CD4-positive, alpha-beta T cell treated with Interleukin-10 for 1 hour (primary cell): ENCODE results near the gene ASTL.
"Not testable (repeated sequence)": the region's sequence is repeated elsewhere in the genome, so short reads cannot be mapped to it uniquely, and the experiment has no call there.

Experiments used
- DNase-seq: peaks from one replicate; pipeline ENCODE4 v3.0.0-alpha.2; 2020

Gene ASTL

DNA sequence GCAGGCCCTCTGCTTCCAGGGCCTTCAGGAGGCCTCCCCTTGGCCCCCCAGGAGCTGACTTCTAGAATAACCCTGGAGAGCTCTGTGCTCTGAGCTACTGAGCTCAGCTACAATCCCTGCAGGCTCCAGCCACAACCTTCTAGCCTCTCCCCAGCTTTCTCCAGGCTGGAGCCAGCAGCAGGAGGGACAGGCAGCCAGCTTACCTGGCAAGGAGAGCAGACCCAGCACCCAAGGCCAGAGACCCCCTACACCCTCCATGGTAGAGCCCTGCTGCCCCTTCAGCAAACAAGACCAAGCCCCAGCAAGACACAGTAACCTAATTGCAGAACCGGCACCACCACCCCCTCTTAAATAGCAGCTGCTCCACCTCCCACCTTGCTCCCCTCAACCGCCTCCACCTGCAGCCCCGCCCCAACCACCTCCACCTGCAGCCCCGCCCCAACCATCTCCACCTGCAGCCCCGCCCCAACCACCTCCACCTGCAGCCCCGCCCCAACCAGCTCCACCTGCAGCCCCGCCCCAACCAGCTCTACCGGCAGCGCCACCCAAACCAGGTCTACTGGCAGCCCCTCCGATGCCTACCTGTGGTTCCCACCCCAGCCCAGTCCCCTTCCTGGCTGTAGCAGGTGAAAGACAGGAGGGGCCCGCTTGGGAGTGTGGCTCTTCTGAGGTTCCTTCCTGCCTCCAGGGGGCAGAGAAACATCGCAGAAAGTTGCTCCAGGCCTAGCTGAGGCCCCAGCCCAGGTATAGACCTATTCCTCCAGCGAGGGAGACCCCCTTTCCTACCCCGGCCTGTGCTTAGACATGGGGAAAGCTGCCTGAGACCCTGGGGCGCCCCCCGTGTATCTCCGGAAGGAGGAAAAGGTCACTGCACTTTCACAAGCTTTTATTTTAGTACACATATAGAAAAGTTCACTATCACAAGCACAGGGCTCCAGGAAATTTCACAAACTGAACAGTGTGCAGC is at the start of gene ASTL:
Gene ASTL (minus strand): TSS at position 324 of the 967 bp plus-strand sequence. CDS start 66 bp downstream, at position 258.
- peak; percentile 76 for DNase-seq

DNA sequence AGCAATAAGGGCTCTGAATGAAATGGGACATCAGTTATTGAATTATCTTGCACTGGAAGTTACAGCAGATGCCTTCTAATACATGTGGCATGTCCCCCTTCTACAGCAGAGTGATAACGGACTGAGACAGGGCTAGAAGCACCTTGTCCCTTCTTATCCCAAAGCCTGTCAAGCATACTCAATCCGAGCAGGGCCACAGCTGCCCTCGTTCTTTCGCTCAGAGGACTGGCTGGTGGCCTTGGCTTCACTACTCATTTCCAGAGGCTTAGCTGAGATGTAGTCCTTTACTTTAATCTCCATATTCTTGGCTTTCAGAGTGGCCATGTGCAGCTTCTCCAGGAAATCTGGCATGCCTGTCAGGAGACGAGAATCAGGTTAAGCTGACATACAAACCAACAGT is 48.3 kb upstream of the ASTL start:
- no peak for DNase-seq

DNA sequence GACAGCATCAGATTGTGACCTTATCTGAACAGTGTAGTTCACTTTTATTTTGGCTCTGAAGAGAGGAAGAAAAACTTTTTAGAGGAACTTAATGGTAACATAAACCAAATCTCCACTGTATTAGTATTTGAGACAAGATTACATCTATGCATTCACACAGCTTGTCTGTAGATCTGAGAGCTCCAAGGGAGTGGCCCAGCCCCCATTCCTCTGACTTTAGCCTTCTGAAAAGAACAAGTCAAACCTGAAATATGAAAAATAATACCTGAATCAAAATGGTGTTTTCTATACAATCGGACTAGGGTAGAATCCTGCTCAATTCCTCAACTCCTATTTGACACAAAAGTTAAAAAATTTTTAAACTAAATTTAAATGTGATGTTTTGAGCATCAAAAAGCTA is 47.2 kb upstream of the ASTL start:
- DNase-seq = no peak

DNA sequence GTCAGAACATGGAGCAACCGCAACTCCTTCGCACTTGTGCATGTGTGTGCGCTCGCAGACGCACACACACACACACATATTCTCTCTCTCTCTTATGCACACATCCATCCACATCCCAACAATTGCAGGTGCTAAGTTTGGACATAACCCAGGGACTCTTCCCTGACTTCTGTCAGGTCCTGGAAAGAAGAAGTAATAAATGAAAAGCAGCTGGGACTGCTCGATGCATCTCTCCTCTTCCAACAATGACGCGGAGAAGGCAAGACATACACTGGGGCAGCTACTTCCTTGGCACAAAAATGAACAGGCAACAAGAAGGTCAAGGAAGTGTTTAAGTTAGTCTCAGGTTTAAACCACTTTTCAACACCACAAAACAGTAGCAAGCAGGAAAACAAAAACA is 46.7 kb upstream of the ASTL start:
- DNase-seq = no peak

DNA sequence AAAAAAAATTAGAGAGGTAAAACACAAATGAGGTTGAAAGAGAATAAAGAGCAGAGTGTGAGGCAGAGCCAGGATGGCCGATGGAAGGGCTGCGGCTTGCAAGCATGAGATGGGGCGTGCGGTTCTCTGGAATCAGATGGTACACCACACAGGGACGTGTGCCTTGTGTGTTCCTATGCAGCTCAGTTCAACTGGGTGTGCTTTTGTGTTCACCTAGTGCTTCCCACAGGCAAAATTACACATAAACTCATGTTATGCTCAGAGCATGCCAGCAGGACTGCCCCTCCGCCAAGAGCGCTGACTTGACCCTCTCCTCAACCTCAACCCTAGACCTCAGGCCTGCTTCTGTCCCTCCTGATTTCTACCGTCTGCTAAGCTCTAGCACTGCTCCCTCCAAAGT is 45.9 kb upstream of the ASTL start:
- no peak for DNase-seq

DNA sequence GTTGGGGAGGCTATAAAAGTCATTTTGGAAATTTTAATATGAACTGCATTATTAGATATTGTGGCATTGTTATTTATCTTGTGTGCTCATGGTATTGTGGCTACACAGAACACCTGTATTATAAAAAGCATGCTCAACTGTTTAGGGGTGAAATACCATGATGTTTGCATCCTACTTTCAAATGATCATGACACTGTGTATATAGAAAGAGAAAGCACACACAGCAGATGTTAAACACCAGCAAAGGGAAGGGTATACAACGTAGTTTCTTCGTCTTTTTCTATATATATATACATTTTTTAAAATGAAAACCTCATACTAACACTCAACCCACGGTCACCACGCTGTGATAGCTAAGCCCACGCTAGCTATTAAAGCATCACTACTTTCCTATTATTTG is 43.2 kb upstream of the ASTL start:
- DNase-seq = no peak

DNA sequence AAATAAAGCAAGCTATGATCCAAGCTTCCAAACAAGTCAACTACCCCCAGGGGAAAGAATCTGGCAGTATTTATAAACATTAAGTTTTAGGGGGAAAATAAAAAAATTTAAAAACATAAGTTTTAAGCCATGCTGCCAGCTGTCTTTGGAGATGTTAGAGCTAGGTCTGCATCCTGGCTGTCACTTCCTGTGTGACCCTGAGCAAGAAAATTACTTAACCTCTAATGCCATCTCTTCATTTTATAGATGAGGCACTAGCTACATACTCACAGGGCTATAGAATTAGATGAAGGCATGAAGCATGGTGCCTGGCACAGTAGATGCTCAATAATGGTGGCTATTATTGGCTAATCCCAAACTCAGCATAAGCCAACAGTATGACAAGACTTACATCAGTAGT is 42.2 kb upstream of the ASTL start:
- DNase-seq = no peak

DNA sequence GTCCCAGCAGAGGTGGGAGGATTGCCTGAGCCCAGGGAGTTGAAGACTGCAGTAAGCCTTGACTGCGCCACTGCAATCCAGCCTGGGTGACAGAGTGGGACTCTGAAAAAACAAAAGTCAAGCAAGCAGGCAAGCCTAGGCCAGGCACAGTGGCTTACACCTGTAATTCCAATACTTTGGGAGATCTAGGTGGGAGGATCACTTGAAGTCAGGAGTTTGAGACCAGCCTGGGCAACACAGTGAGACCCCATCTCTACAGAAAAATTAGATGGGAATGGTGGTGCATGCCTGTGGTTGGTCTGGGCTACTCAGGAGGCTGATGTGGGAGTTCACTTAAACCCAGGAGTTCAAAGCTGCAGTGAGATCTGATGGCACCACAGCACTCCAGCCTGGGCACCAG is 41.7 kb upstream of the ASTL start:
- no peak for DNase-seq

DNA sequence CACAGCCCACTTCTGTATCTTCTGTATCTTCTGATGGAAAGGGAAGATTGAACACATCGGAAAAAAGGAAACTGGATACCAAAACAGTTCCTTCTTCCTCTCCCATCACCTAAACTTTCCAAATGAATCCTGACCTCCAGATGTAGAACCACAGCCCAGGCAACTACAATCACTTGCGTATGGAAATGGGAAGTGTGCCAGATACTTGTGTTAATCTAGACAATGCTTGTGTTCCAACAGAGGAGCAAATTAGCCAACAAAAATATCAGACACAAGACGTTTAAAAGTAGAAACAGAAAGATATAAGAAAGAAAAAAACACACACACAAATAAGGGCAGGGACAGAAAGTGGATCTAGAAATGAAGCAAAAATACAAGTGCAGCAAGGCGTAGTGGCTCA is 38.4 kb upstream of the ASTL start:
- DNase-seq = no peak

DNA sequence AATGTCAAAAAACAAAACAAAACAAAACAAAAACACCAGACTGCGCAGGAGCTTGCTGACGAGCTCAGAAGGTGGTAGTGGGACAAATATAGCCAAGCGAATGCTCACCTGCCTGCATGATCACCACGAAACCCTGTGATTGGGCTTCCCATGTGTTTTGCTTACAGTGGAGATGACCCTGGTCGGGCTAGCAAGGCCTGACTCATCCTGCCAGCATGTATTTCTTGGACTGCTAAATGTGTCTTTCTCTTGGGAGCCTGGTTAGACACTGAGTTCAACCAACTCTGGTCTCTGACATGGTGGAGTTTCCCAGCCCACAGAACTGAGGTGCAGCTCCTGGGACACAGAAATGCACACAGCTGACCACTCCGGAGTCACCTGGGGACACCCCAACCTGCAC is 37.6 kb upstream of the ASTL start:
- DNase-seq = no peak

DNA sequence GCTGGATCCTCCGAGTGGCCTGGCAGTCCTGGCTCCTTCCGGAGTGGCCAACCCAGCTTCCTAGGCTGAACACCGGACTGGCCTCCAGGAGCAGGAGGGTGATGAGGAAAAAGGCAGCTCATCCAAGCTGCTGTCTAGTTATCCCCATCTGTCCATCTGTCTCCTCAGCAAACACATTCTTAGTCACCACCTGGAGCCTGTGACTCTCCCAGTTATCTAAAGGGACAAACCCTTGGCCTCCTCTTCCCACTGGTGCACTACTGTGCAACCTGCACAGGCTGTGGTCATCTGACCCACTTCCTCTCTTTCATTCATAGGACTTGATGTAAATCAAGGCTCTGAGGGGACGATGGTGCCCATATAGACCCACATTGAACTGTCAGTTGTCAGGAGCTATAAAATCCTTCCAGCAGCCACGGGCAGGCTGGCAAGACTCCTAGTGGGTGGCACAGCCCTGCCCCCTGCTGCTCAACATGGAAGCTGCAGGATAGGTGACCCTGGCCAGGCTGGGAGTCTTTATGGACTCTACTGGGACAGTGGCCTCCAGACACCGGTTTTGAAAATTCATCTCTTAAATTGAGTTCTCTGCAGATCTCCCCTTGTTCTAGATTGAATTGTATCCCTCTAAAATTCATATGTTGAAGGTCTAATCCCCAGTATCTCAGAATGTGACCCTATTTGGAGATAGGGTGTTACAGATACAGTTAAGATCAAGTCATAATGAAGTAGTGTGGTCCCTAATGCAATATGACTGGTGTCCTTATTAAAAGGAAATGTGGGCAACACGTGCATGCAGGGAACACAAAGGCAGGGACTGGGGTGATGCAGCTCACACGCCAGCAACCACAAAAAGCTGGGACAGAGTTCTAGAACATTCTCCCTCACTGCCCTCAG is 36.2 kb upstream of the ASTL start:
- DNase-seq = peak; percentile 86

DNA sequence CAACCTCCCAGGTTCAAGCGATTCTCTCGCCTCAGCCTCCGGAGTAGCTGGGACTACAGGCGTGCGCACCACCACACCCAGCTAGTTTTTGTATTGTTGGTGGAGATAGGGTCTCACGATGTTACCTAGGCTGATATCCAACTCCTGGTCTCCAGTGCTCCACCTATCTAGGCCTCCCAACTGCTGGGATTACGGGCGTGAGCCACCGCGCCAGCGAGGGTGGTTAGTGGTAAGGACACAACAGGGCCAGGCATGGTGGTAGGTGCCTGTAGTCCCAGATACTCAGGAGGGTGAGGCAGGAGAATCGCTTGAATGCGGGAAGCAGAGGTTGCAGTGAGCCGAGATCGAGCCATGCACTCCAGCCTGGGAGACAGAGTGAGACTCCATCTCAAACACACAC is 33.5 kb upstream of the ASTL start:
- no peak for DNase-seq

DNA sequence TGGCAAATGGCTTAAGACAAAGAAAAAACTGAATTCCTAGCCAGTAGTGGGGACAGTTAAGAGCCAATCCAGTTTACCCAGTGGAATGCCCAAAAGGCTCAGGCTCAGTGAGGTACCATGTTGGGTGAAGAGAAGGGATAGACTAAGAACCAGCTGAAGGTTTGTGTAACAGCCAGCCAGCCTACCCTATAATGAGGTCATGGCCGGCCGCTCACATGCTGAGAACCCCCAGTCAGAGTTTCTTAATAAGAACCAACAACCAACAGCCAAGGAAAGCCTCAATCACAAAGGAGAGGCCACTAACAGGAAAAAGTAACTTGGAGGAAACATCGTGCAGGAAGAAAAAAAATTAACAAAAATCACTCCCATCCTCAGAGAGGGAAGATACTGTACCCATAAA is 32.3 kb upstream of the ASTL start:
- DNase-seq = no peak

DNA sequence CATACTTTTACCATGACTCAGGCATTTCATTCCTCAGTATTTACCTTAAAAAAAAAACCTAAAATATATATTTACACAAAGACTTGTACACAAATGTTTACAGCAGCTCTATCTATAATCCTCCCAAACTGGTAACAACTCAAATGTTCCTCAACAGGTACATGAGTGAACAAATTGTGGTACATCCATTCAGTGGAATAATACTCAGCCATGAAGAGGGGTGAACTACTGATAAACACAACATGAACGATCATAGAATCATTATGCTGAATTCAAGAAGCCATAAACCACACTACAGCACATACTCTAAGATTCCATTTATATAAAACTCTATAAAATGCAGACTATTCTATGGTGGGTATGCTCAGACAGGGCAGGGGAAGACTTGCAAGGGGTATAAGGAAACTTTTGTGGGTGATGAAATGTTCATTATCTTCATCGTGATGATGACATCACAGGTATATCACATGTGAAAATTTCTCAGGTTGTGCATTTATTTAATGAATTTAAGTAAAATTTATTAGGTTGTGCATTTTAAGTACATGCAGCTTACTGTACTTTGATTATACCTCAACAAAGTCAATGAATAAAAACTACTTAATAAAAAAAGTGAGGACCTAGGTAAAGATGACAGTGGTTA is 31.7 kb upstream of the ASTL start:
- DNase-seq = no peak

DNA sequence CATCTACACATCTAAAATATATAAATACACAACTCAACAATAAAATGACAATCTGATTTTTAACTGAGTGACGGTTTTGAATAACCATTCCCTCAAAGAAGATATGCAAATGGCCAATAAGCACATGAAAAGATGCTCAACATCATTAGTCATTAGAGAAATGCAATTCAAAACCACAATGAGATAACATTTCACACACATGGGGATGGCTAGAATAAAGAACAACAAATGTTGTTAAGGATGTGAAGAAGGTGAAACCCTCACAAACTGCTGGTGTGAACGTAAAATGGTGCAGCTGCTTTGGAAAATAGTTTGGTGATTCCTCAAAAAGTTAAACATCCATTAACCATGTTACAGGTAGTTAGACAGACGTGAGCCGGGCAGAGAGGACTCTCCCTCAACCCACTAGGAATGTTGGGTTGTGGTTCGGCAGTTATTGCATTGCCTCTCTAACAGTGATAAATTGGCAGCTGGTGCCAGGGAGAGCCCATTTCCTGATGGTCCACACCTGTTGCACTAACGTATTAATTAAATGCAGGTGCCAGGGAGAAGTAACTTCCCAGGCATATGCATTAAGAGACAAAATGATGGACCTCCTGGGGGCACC is 29.2 kb upstream of the ASTL start:
- peak; percentile 15 for DNase-seq

DNA sequence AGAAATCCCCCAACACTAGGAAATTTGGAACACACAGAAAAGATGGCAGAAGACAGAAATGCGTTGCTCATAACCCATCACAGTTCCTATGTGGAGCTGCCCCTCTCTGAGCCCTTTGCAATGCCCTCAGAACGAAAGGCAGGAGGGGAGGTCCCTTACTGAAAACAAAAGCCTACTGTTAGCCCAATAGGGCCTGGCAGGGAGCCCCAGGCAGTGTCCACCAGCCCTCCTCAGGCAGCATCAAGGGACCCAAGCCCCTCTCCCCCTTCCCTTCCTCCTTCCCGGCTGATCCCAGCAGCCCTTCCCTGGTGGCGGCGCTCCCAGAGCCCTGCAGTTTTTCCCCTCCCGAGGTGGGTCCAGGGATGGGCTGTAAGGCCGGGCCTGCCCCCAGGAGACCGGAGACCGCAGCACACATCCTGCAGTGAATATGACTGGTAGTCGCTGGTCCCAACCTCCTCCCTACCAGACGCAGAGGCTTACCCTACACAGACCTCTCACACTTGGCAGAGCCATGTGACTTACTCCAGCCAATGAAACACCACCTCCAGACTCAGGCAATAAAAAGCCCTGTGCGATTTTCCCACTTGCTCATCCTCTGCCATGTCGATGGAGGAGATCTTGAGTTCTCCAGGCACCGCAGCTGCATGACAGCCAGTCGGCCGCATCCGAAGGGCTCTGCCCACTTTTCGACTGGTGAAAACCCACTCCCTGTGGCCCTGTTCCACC is 26.3 kb upstream of the ASTL start:
- DNase-seq = peak; percentile 76

DNA sequence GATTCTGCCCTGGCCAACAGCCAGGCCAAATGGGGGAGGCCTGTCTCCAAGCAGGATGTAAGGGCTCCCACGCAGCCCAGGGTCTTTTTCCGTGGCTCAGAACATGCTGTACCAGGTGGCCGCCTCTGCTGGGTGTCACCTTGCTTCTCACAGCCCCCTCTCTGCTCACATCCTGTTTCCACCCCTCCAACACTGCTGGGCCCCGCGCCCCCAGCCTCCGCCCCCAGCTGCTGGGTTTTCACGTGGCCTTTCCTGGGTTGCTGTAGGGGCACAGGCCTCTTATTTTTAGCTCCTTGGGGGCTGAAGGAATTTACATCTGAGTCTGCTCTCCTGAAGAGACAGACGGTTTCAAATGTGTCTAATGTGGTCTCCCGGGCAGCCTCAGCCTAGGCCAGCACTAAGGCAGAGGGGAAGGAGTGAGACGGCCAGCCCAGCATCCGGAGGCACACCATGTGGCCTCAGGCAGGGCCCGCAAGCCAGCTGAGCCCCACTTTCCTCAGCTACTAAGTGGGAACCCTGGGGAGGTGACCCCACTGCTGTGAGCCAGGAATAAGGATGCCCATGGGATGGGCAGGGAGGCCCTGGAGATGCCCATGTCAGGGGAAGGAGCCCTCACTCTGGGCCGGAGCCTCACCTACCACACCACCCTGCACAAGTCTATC is 25.6 kb upstream of the ASTL start:
- peak; percentile 76 for DNase-seq

DNA sequence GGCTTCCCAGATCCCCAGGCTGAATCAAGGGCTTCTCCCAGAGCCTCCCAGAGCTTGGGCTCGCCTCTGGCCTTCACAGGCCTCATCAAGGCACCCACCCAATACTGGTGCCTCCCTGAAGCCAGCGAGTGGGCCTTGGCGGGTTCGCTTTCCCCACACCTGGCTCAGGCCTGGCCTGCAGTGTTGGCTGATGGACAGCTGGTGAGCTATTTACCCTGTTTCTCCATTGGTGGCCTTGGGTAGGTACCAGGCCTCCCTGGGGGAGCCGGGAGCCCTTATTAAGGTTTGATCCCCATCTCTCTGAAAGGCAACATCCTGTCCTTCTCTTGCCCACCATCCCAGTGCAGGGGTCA is 25.1 kb upstream of the ASTL start:
- DNase-seq = peak; percentile 8

DNA sequence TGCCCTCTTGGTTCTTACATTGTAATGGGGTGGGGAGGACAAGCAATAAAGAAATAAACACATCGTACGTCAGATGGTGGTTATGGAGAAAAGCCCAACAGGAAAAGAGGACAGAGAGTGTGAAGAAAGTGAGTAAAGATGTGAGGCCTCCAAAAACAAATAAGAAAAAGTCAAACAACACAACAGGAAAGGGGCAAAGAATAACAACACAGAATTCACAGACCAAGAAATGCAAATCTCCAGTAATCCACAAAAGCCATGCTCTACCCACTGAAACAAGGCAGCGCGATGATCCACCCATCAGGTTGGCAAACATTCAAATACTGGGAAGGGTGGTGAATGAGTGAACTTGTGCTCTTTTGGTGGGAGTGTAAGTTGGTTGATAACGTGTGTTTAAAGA is 23.6 kb upstream of the ASTL start:
- peak; percentile 42 for DNase-seq

DNA sequence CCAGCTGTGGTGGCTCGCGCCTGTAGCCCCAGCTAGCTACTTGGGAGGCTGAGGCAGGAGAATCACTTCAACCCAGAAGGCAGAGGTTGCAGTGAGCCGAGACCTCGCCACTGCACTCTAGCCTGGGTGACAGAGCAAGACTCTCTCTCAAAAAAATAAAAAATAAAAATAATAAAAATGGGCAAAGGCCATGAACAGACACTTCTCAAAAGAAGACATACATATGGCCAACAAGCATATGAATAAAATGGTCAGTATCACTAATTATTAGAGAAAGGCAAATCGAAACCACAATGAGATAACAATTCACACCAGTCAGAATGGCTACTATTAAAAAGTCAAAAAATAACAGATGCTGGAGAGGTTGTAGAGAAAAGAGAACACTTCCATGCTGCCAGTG is 22.1 kb upstream of the ASTL start:
- DNase-seq = not testable (repeated sequence)

DNA sequence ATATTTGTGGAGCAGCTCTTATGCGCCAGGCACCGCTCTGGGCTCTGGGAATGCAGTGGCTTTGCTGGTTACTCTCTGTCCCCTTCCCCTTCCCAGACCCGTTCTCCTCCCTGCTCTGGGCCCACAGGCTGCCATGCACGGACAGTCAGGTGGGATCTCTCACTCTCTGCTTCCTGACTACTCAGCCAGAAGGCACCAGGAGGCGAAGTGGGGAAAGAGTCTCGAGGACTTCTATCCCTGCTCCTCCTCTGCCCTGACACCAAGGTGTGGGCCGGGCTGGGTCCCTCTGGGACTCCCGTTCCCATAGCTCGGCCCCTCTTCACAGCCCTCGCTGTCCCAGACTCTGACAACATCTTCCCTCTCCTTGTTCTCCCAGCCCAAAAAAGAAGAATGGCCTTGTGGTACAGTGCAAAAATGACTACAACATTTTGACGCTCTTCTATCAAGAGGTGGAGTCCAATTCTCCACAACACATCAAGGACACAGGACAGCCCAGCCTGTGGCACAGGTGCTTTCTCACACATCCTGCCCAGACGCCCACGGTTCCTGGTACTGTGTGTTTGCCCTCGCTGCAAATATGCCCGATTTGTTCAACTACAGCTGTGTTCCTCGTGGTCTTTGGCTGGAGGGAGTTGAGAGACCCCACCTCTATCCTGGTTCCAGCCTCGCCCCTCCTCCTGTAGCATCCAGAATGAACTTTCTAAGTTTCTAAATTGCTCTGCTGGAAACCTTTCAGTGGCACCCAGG is 21.0 kb upstream of the ASTL start:
- DNase-seq = peak; percentile 50
